ENCODE measurements around the gene MYCBP2. TPM values are rescaled to one million over a fixed set of nuclear protein-coding genes. Genes with fewer than 3 reads are reported as not detected.
"Not testable (repeated sequence)": the region's sequence is repeated elsewhere in the genome, so short reads cannot be mapped to it uniquely, and the experiment has no call there.

Gene MYCBP2
- total and polyA plus RNA-seq, 4 experiments from 2014 or later, result 13.3 to 197 (median 118) TPM

GRCh38 chr13:77318741-77319140, 8.2 kb downstream of the MYCBP2 start:
- Mint-ChIP-seq H3K36me3 (peaks cover 5 to 11% of the 10 kb centered on the region in 2 donors), H3K27ac (peak overlapping the region in 6 of 7 donors; percentile 5 to 80 (median 51)), H3K4me1 (peaks cover 76 to 98% (median 88%) of the 10 kb centered on the region in 4 donors), H3K4me3 (peak overlapping the region in 6 of 8 donors; percentile 1 to 67 (median 34)), H3K9me3 (no peaks in the 10 kb centered on the region), H3K27me3 (no peaks in the 10 kb centered on the region)
- Histone ChIP-seq H3K4me1 (ENCODE audit: insufficient read depth, low read length) (peaks cover 96% of the 10 kb centered on the region), H3K9me3 (ENCODE audit: control insufficient read depth in 1 of 2, low read length in 2 of 2) (no peaks in the 10 kb centered on the region), H3K36me3 (ENCODE audit: insufficient read depth, low read length) (no peaks in the 10 kb centered on the region), H3K27me3 (ENCODE audit: insufficient read depth, low read length) (no peaks in the 10 kb centered on the region), H3K27ac (ENCODE audit: low read depth, low read length) (no peak overlapping the region), H3K4me3 (ENCODE audit: low read length in 2 of 2) (no peak overlapping the region)
- CTCF ChIA-PET (ENCODE audit: partially characterized antibody), result no interaction called here
- intact Hi-C loops (cut with micrococcal nuclease), result no loop called here
- DNase-seq, result no peak
- POLR2A ChIA-PET (ENCODE audit: partially characterized antibody), result interaction anchor here (1.2 to 2.7 kb wide), 2 partner anchors 8 to 11 kb away, joined by 5 to 17 read pairs; no protein-coding TSS in a partner anchor

- Histone ChIP-seq H3K27me3 (ENCODE audit: insufficient read depth, low read length) (no peaks in the 10 kb centered on the region), H3K36me3 (ENCODE audit: insufficient read depth, low read length) (no peaks in the 10 kb centered on the region), H3K27ac (ENCODE audit: low read depth, low read length) (no peak overlapping the region), H3K4me1 (ENCODE audit: insufficient read depth, low read length) (peaks cover 95% of the 10 kb centered on the region), H3K4me3 (ENCODE audit: low read length in 2 of 2) (no peak overlapping the region), H3K9me3 (ENCODE audit: control insufficient read depth in 1 of 2, low read length in 2 of 2) (no peaks in the 10 kb centered on the region)
- Mint-ChIP-seq H3K27me3 (no peaks in the 10 kb centered on the region), H3K4me3 (peak overlapping the region in 7 of 8 donors; percentile 43 to 69 (median 61)), H3K27ac (peak overlapping the region in 6 of 7 donors; percentile 35 to 79 (median 49)), H3K36me3 (peaks cover 5 to 10% of the 10 kb centered on the region in 2 donors), H3K4me1 (peaks cover 67 to 95% (median 84%) of the 10 kb centered on the region in 4 donors), H3K9me3 (no peaks in the 10 kb centered on the region)
- CTCF ChIA-PET (ENCODE audit: partially characterized antibody), result interaction anchor here (1.0 to 1.5 kb wide), 3 partner anchors 8 to 57 kb away, joined by 3 to 6 read pairs (median 4); no protein-coding TSS in a partner anchor
- intact Hi-C loops (cut with micrococcal nuclease), result no loop called here
- POLR2A ChIA-PET (ENCODE audit: partially characterized antibody), result interaction anchor here (1.3 kb wide), 1 partner anchor 14 kb away, joined by 4 read pairs; no protein-coding TSS in a partner anchor
- DNase-seq, result no peak
Measured at GRCh38 chr13:77316430-77316829, 10.5 kb downstream of the MYCBP2 start.

GRCh38 chr13:77315509-77315908, 11.4 kb downstream of the MYCBP2 start:
- H3K4me3 ChIP-seq (ENCODE audit: low read length in 2 of 2); DNase-seq; H3K27ac ChIP-seq (ENCODE audit: low read depth, low read length); H3K27me3 Mint-ChIP-seq; H3K9me3 Mint-ChIP-seq; H3K27me3 ChIP-seq (ENCODE audit: insufficient read depth, low read length); H3K36me3 ChIP-seq (ENCODE audit: insufficient read depth, low read length); H3K36me3 Mint-ChIP-seq; intact Hi-C loops (cut with micrococcal nuclease); H3K9me3 ChIP-seq (ENCODE audit: control insufficient read depth in 1 of 2, low read length in 2 of 2): not testable (repeated sequence)
- POLR2A ChIA-PET (ENCODE audit: partially characterized antibody), result interaction anchor here (1.1 kb wide), 1 partner anchor 14 kb away, joined by 4 read pairs; no protein-coding TSS in a partner anchor
- H3K27ac Mint-ChIP-seq, result peak overlapping the region in 4 of 7 donors; percentile 1 to 57 (median 23)
- CTCF ChIA-PET (ENCODE audit: partially characterized antibody), result interaction anchor here (0.7 to 1.0 kb wide), 2 partner anchors 56 to 96 kb away, joined by 3 to 4 read pairs; no protein-coding TSS in a partner anchor
- H3K4me3 Mint-ChIP-seq, result peak overlapping the region in 2 of 8 donors; percentile 10 to 44
- H3K4me1 Mint-ChIP-seq, result peaks cover 69 to 95% (median 86%) of the 10 kb centered on the region in 4 donors
- H3K4me1 ChIP-seq (ENCODE audit: insufficient read depth, low read length), result peaks cover 95% of the 10 kb centered on the region

GRCh38 chr13:77313923-77314322, 13.0 kb downstream of the MYCBP2 start:
- no peak overlapping the region for H3K27ac ChIP-seq (ENCODE audit: low read depth, low read length)
- DNase-seq, result no peak
- no peaks in the 10 kb centered on the region for H3K36me3 ChIP-seq (ENCODE audit: insufficient read depth, low read length)
- peaks cover 95% of the 10 kb centered on the region for H3K4me1 ChIP-seq (ENCODE audit: insufficient read depth, low read length)
- H3K27me3 ChIP-seq (ENCODE audit: insufficient read depth, low read length), result no peaks in the 10 kb centered on the region
- no peaks in the 10 kb centered on the region for H3K9me3 ChIP-seq (ENCODE audit: control insufficient read depth in 1 of 2, low read length in 2 of 2)
- Mint-ChIP-seq H3K4me3 (peak overlapping the region in 6 of 8 donors; percentile 6 to 43 (median 18)), H3K27ac (peak overlapping the region in 6 of 7 donors; percentile 1 to 49 (median 22)), H3K27me3 (no peaks in the 10 kb centered on the region), H3K9me3 (no peaks in the 10 kb centered on the region), H3K36me3 (peaks cover 5 to 6% of the 10 kb centered on the region in 2 donors), H3K4me1 (peaks cover 72 to 95% (median 86%) of the 10 kb centered on the region in 4 donors)
- intact Hi-C loops (cut with micrococcal nuclease), result loop anchor here (2.0 to 5.0 kb wide), 2 partner anchors 15 to 37 kb away; no protein-coding TSS in a partner anchor
- ChIA-PET CTCF (ENCODE audit: partially characterized antibody) (interaction anchor here (1.1 kb wide), 2 partner anchors 11 to 95 kb away, joined by 3 read pairs; no protein-coding TSS in a partner anchor), POLR2A (ENCODE audit: partially characterized antibody) (interaction anchor here (1.4 kb wide), 1 partner anchor 15 kb away, joined by 5 read pairs; no protein-coding TSS in a partner anchor)
- no peak overlapping the region for H3K4me3 ChIP-seq (ENCODE audit: low read length in 2 of 2)

GRCh38 chr13:77312311-77312710, 14.6 kb downstream of the MYCBP2 start:
- Mint-ChIP-seq H3K27me3 (no peaks in the 10 kb centered on the region), H3K27ac (peak overlapping the region in 4 of 7 donors; percentile 6 to 62 (median 15)), H3K9me3 (no peaks in the 10 kb centered on the region), H3K4me1 (peaks cover 78 to 95% (median 87%) of the 10 kb centered on the region in 4 donors), H3K36me3 (peaks cover 3 to 5% of the 10 kb centered on the region in 2 donors), H3K4me3 (peak overlapping the region in 6 of 8 donors; percentile 0 to 45 (median 29))
- no peak overlapping the region for H3K4me3 ChIP-seq (ENCODE audit: low read length in 2 of 2)
- no peak overlapping the region for H3K27ac ChIP-seq (ENCODE audit: low read depth, low read length)
- no peaks in the 10 kb centered on the region for H3K36me3 ChIP-seq (ENCODE audit: insufficient read depth, low read length)
- DNase-seq, result no peak
- H3K4me1 ChIP-seq (ENCODE audit: insufficient read depth, low read length), result peaks cover 95% of the 10 kb centered on the region
- CTCF ChIA-PET (ENCODE audit: partially characterized antibody), result interaction anchor here (1.2 kb wide), 2 partner anchors 25 to 166 kb away, joined by 3 read pairs; no protein-coding TSS in a partner anchor
- no peaks in the 10 kb centered on the region for H3K27me3 ChIP-seq (ENCODE audit: insufficient read depth, low read length)
- POLR2A ChIA-PET (ENCODE audit: partially characterized antibody), result interaction anchor here (1.2 kb wide), 1 partner anchor 166 kb away, joined by 4 read pairs; no protein-coding TSS in a partner anchor
- no peaks in the 10 kb centered on the region for H3K9me3 ChIP-seq (ENCODE audit: control insufficient read depth in 1 of 2, low read length in 2 of 2)
- intact Hi-C loops (cut with micrococcal nuclease), result loop anchor here (2.0 to 5.0 kb wide), 2 partner anchors 14 to 35 kb away; no protein-coding TSS in a partner anchor

GRCh38 chr13:77310579-77311279, 16.2 kb downstream of the MYCBP2 start:
- H3K4me1 ChIP-seq (ENCODE audit: insufficient read depth, low read length), result peaks cover 94% of the 10 kb centered on the region
- H3K36me3 Mint-ChIP-seq, result no peaks in the 10 kb centered on the region
- H3K27me3 ChIP-seq (ENCODE audit: insufficient read depth, low read length), result no peaks in the 10 kb centered on the region
- ChIA-PET CTCF (ENCODE audit: partially characterized antibody) (no interaction called here), POLR2A (ENCODE audit: partially characterized antibody) (interaction anchor here (0.7 to 1.7 kb wide), 3 partner anchors 8 to 19 kb away, joined by 3 to 6 read pairs (median 5); no protein-coding TSS in a partner anchor)
- no peaks in the 10 kb centered on the region for H3K36me3 ChIP-seq (ENCODE audit: insufficient read depth, low read length)
- intact Hi-C loops (cut with micrococcal nuclease), result loop anchor here (5.0 kb wide), 1 partner anchor 33 kb away; no protein-coding TSS in a partner anchor
- H3K9me3 ChIP-seq (ENCODE audit: control insufficient read depth in 1 of 2, low read length in 2 of 2), result no peaks in the 10 kb centered on the region
- no peak for DNase-seq
- H3K4me1 Mint-ChIP-seq, result peaks cover 75 to 92% (median 86%) of the 10 kb centered on the region in 4 donors
- H3K27me3 Mint-ChIP-seq, result no peaks in the 10 kb centered on the region
- H3K9me3 Mint-ChIP-seq, result no peaks in the 10 kb centered on the region
- H3K4me3 ChIP-seq (ENCODE audit: low read length in 2 of 2), result no peak overlapping the region
- peak overlapping the region in 6 of 8 donors; percentile 26 to 73 (median 53) for H3K4me3 Mint-ChIP-seq
- H3K27ac ChIP-seq (ENCODE audit: low read depth, low read length), result no peak overlapping the region
- peak overlapping the region in 4 of 7 donors; percentile 9 to 64 (median 38) for H3K27ac Mint-ChIP-seq
